K562 (cell line): ENCODE measurements around the gene TMEM121. TPM values are rescaled to one million over a fixed set of nuclear protein-coding genes. Genes with fewer than 3 reads are reported as not detected.

Experiments used
- ATF7 ChIP-seq: fragments of 450-650 bp; IDR thresholded peaks from 2 replicates; pipeline ENCODE4 v1.7.1; 2014; ENCODE audit warnings: mild to moderate bottlenecking, moderate library complexity
- BMI1 ChIP-seq: fragments of 150-350 bp; IDR thresholded peaks from 2 replicates; pipeline ENCODE4 v1.6.1; 2014; ENCODE audit warnings: low read length
- CBX1 ChIP-seq: sonication (generic); IDR thresholded peaks from 2 replicates; pipeline ENCODE4 v1.6.1; 2016; ENCODE audit warnings: antibody characterized with exemption, low read depth, mild to moderate bottlenecking
- GMEB1 ChIP-seq: fragments of 250-450 bp; sonication (Bioruptor Pico); IDR thresholded peaks from 2 replicates; pipeline ENCODE4 v1.4.0; 2020; ENCODE audit warnings: mild to moderate bottlenecking
- MGA ChIP-seq: fragments of 450-650 bp; IDR thresholded peaks from 2 replicates; pipeline ENCODE4 v1.6.1; 2016; ENCODE audit warnings: mild to moderate bottlenecking, moderate library complexity
- TCF7L2 ChIP-seq: fragments of 150-350 bp; IDR thresholded peaks from 2 replicates; pipeline ENCODE4 v1.6.1; 2016; ENCODE audit warnings: low read depth, mild to moderate bottlenecking, low read length, moderate library complexity
- TEAD1 ChIP-seq, 2 experiments: fragments of 450-650 bp in 1 of 2; sonication (generic) in 1 of 2; formaldehyde crosslinking; IDR thresholded peaks; 2 replicates each; pipeline versions ENCODE4 v1.4.0 to v1.8.0; 2020 to 2022; ENCODE audit warnings: mild to moderate bottlenecking in 2 of 2, missing genetic modification reagents in 1 of 2
- ZBED1 ChIP-seq: IDR thresholded peaks from 2 replicates; pipeline ENCODE4 v1.6.1; 2014
- ZFP30 ChIP-seq: fragments of 250-450 bp; sonication (Bioruptor Pico); IDR thresholded peaks from 2 replicates; pipeline ENCODE4 v1.8.0; 2022; ENCODE audit warnings: moderate library complexity, mild to moderate bottlenecking, inconsistent platforms, borderline replicate concordance
- ZNF518B ChIP-seq: fragments of 250-450 bp; sonication (Bioruptor Pico); IDR thresholded peaks from 2 replicates; pipeline ENCODE4 v1.5.0; 2021; ENCODE audit warnings: mild to moderate bottlenecking, moderate library complexity
- ZNF668 ChIP-seq: fragments of 250-450 bp; sonication (Bioruptor Pico); IDR thresholded peaks from 2 replicates; pipeline ENCODE4 v1.8.0; 2022; ENCODE audit warnings: mild to moderate bottlenecking, inconsistent platforms
- polyA plus RNA-seq, 8 experiments: library from polyadenylated mRNA; depleted of rRNA in 4 of 8; stranded (reverse) in 5 of 8; unstranded in 3 of 8; fragments of >200 nt; fragmentation: Nextera tagmentation in 2 of 8; fragmentation: Illumina TruSeq in 1 of 8; extraction: Ambion mirVana in 2 of 8; extraction: Trizol in 1 of 8; gene quantifications; 2 replicates each; pipeline versions ENCODE4 v1.2.1 to v1.2.3, GENCODE V29; 2011 to 2014; ENCODE audit warnings: inconsistent platforms in 1 of 8, missing spikeins in 1 of 8
- total RNA-seq, 7 experiments: library from RNA; depleted of rRNA in 6 of 7; stranded (reverse); fragments of >200 nt in 6 of 7; fragmentation: Illumina TruSeq in 2 of 7; extraction: Trizol in 2 of 7; gene quantifications; 2 replicates each; pipeline versions ENCODE4 v1.2.1 to v1.2.3, GENCODE V29; 2011 to 2021; ENCODE audit warnings: low replicate concordance in 1 of 7

The TMEM121 gene
- total and polyA plus RNA-seq, 9 of the 15 experiments (the other 6 are each of a cell fraction or from before 2014, with no cell fraction given) = 0.31 to 0.36 TPM; not detected in 7

GRCh38 chr14:105490572-105491365 lies 35.6 kb upstream of the TMEM121 start, which contains the start of gene TEDC1 (continued):
- peak; percentile 81 for TF ChIP-seq ATF7
- no peak for TF ChIP-seq ZNF518B (CRISPR knock-in tag)
- no peak for TF ChIP-seq TCF7L2
- no peak for TF ChIP-seq CBX1
- no peak for TF ChIP-seq ZNF668 (CRISPR knock-in tag)
- TF ChIP-seq TEAD1 (CRISPR knock-in tag; IDR thresholded peaks at IDR 0.05) = no peak
- no peak for TF ChIP-seq ZFP30
- no peak for TF ChIP-seq BMI1
- TF ChIP-seq MGA = peak; percentile 24; the same call in 1 of the 2 replicates
- TF ChIP-seq ZBED1 = peak; percentile 87
- peak; percentile 60 for TF ChIP-seq GMEB1 (CRISPR knock-in tag)
